ENCODE results near the gene ALG9.

DNA sequence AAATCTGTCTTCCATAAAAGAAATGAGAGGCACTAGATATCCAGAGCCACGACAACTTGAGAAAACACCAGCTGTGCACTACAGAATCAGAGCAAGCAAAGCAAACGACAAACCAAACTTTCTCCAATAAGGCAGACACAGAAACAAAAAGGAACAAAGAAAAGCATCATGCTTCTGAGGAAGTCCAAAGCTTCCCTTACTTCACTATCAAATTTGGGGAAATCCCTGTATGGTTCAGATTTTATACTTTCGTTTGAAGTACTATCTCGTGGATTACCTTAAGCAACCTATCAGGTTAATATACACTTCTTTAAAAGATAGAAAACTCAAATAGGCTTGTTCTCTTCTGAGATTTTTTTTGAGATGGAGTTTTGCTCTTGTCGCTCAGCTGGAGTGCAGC is 27.7 kb downstream of the ALG9 start:
- TF ChIP-seq, protein P1, sequence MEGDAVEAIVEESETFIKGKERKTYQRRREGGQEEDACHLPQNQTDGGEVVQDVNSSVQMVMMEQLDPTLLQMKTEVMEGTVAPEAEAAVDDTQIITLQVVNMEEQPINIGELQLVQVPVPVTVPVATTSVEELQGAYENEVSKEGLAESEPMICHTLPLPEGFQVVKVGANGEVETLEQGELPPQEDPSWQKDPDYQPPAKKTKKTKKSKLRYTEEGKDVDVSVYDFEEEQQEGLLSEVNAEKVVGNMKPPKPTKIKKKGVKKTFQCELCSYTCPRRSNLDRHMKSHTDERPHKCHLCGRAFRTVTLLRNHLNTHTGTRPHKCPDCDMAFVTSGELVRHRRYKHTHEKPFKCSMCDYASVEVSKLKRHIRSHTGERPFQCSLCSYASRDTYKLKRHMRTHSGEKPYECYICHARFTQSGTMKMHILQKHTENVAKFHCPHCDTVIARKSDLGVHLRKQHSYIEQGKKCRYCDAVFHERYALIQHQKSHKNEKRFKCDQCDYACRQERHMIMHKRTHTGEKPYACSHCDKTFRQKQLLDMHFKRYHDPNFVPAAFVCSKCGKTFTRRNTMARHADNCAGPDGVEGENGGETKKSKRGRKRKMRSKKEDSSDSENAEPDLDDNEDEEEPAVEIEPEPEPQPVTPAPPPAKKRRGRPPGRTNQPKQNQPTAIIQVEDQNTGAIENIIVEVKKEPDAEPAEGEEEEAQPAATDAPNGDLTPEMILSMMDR (IDR thresholded peaks at IDR 0.05) = no peak
- TF ChIP-seq POLR2A (IDR thresholded peaks at IDR 0.05; ENCODE audit: low read depth) = no peak

Measured in esophagus muscularis mucosa (tissue), 3 donors.